GM06990 (cell line): ENCODE measurements around the gene ARHGAP26.

ENCODE experiments used
- DNase-seq: peaks from one replicate; pipeline ENCODE4 v3.0.0-alpha.2; 2011; ENCODE audit not compliant: insufficient read length; ENCODE audit errors: extremely low read depth
- H3K27me3 ChIP-seq: replicated peaks from 2 replicates; pipeline ENCODE4 v1.6.0; 2011; ENCODE audit warnings: low read length; ENCODE audit not compliant: control insufficient read depth, insufficient read depth
- H3K36me3 ChIP-seq: 2 replicates; pipeline ENCODE4 v1.5.1; 2011; ENCODE audit warnings: low read length; ENCODE audit not compliant: control insufficient read depth, insufficient read depth
- H3K4me3 ChIP-seq: replicated peaks from 2 replicates; pipeline ENCODE4 v1.5.1; 2011; ENCODE audit warnings: low read depth, mild to moderate bottlenecking, control low read depth, low read length
- TF ChIP-seq, protein P1 (sequence below): IDR thresholded peaks from 2 replicates; pipeline ENCODE4 v1.5.1; 2011; ENCODE audit warnings: low read length, control low read depth, mild to moderate bottlenecking, inconsistent platforms; ENCODE audit not compliant: insufficient read depth, poor library complexity, severe bottlenecking

Gene ARHGAP26

DNA sequence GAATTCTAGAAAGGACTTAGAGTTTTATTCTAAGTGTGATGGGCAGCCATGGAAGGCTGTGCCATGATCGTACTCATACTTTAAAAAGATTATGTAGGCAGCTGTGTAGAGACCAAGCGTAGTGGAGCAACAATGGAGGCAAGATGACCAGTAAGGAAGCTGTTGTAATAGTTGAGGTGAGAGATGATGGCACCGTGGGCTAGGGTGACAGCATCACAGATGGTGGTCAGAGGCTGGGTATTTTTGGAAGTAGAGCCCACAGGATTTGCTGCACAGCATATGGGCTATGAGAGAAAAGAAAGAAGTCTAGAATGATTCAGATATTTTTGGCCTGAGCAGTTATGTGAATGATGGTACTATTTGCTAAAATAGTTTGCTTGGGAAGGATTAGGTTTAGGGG, 7.7 kb downstream of the ARHGAP26 start:
- Histone ChIP-seq H3K4me3 (no peak overlapping the region), H3K27me3 (no peaks in the 10 kb centered on the region), H3K36me3 (no peaks in the 10 kb centered on the region)
- TF ChIP-seq, protein P1, sequence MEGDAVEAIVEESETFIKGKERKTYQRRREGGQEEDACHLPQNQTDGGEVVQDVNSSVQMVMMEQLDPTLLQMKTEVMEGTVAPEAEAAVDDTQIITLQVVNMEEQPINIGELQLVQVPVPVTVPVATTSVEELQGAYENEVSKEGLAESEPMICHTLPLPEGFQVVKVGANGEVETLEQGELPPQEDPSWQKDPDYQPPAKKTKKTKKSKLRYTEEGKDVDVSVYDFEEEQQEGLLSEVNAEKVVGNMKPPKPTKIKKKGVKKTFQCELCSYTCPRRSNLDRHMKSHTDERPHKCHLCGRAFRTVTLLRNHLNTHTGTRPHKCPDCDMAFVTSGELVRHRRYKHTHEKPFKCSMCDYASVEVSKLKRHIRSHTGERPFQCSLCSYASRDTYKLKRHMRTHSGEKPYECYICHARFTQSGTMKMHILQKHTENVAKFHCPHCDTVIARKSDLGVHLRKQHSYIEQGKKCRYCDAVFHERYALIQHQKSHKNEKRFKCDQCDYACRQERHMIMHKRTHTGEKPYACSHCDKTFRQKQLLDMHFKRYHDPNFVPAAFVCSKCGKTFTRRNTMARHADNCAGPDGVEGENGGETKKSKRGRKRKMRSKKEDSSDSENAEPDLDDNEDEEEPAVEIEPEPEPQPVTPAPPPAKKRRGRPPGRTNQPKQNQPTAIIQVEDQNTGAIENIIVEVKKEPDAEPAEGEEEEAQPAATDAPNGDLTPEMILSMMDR: no peak
- no peak for DNase-seq

DNA sequence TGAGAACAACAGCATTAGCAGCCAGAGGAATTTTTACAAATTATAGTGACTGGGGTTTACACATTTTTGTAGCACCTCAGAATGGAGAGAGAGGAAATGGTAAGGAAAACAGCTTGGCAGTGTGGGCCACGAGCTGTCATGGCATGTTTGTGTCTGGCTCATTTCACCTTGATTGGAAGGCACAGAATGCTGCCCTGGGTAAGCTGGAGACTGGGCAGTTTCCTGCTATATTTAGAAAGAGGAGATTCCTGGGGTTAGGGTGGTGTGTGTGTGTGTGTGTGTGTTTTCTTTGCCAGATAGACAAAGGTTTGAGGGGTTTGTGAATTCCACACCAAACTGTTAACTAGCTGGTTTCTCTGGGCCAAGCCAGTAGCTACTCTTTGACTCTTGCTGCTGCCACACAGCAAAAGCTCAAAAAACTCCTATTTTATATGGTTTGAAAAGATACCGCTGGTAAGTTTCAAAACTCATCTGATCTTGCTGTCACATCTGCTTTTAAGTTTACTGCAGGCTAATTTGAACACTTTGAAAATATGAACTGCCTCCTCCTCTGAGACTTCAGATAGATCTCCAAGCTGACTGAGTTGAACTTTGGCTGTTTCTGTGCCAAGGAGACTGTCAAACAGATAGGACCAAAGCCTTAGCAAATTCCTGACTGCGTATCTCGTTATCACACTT, 9.1 kb downstream of the ARHGAP26 start:
- H3K27me3 ChIP-seq: no peaks in the 10 kb centered on the region
- TF ChIP-seq, protein P1: no peak
- H3K4me3 ChIP-seq: no peak overlapping the region
- no peaks in the 10 kb centered on the region for H3K36me3 ChIP-seq
- no peak for DNase-seq

DNA sequence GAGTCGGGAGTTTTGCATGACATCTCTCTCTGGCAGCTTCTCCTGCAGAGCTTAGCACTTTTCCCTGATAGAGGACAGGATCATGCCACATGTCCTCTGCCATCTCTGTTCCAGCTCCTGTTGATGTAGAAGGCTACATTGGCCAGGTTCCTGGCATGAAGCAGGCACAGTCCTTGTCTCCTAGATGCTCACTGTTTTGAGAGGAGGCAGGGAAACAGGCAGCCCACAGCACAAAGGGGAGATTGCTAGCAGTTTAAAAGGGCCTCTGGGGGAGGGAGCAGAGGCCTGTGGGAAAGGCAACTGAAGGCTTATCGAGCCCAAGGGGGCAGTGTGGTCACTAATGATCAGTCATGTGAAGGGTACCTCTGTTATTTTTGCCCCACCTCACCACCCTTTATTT, 10.7 kb downstream of the ARHGAP26 start:
- Histone ChIP-seq H3K36me3 (no peaks in the 10 kb centered on the region), H3K4me3 (no peak overlapping the region), H3K27me3 (no peaks in the 10 kb centered on the region)
- TF ChIP-seq, protein P1: no peak
- no peak for DNase-seq

DNA sequence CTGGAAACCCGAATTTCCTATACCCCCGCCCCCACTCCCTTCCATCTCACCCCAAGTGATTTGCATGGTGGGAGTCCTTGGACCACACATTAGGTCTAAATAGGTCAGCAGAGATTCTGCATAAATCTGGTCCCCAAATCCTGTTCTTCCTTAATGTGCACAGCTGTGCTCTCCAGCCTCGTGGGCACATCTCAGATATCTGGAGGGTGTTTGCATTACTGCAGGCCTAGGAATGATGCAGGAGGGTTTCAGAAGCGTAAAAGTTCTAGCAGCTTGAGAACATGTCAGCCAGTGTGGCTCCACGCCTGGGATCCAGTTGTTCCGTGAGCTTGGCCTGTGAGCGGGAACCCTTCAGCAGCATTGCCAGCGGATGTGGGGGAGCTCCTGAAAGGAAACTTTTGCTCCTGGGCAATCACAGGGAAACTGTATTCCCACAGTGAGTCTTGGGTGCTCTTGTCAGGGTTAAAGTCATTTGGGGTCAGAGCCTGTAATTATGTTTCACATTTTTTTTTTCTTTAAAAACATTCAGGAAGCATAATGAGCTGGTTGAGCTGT, 12.9 kb downstream of the ARHGAP26 start:
- Histone ChIP-seq H3K36me3 (no peaks in the 10 kb centered on the region), H3K4me3 (no peak overlapping the region), H3K27me3 (no peaks in the 10 kb centered on the region)
- TF ChIP-seq, protein P1: no peak
- DNase-seq: no peak

DNA sequence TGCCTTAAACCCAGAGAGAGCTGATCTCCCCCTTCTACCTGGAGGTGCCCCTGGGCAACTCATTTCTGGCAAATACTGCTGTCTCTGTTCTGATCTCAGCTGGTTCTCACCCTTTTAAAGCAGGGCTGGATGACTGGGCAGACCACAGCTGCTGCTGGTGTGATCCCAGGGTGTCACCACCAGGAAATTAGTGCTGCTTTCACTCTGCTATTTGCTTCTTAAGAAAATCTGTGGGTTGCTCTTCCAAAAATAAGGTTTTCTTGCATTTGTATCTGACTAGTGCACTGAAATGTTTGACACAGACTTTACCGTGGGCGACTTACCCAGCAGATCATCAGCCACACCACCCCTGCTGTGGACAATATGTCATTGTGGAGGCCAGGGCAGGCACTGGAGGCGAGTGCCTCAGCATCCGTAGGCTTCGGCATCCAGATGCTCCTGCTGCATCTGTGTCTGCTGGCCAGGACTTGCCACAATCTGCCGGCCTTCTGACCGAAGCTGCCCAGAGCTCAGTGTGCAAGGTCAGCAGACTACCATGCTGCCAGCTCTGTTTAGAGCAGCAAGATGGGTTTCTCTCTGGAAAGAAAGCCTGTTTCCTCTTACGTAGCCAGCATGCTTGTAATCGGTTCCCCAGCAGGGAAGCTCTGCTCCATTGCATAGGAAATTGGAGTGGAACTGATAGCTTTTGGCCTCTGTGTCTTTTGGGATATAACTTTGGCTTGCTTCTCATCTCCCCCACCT, 13.6 kb downstream of the ARHGAP26 start:
- no peak for DNase-seq
- no peak overlapping the region for H3K4me3 ChIP-seq
- H3K36me3 ChIP-seq: no peaks in the 10 kb centered on the region
- no peaks in the 10 kb centered on the region for H3K27me3 ChIP-seq
- TF ChIP-seq, protein P1: no peak
